B cell (primary cell): Measurements from ENCODE around the gene DNAJA1. TPM values are rescaled to one million over a fixed set of nuclear protein-coding genes. Genes with fewer than 3 reads are reported as not detected.

ENCODE experiments used
- ATAC-seq: fragments of 200-7000 bp; cut with Tn5 transposase; one replicate; pipeline ENCODE4 v1.10.0; 2021; ENCODE audit warnings: low read depth, mild to moderate bottlenecking, moderate number of reproducible peaks, moderate library complexity
- CTCF ChIA-PET: fragments of 350-600 bp; sonication (Branson Sonifier 250); formaldehyde crosslinking; loops from one replicate; lab custom pipeline; 2021; ENCODE audit warnings: antibody characterized with exemption, inconsistent platforms; lab: Charles Lee
- POLR2A ChIA-PET: fragments of 350-600 bp; sonication (Branson Sonifier 250); formaldehyde crosslinking; loops from one replicate; lab custom pipeline; 2021; ENCODE audit warnings: antibody characterized with exemption; lab: Charles Lee
- DNase-seq: peaks from one replicate; pipeline ENCODE4 v3.0.0; 2013
- H2AFZ ChIP-seq: 2 replicates; pipeline ENCODE4 v1.6.1; 2012; ENCODE audit warnings: mild to moderate bottlenecking, low read depth, low read length; ENCODE audit not compliant: insufficient read depth, poor library complexity, severe bottlenecking
- H3K27ac ChIP-seq, 2 donors: 1 replicate in 1 of 2; 2 replicates in 1 of 2; pipeline ENCODE4 v1.5.1; 2012 to 2013; ENCODE audit warnings: low read length in 2 of 2, mild to moderate bottlenecking in 2 of 2, moderate library complexity in 1 of 2
- H3K27me3 ChIP-seq, 4 experiments: fragments of 200-600 bp in 1 of 4; sonication (generic) in 1 of 4; replicated peaks in 1 of 4; 1 replicate in 2 of 4; 2 replicates in 2 of 4; pipeline versions ENCODE4 v1.6.1 to v1.7.0; 2013 to 2016; ENCODE audit warnings: low read length in 3 of 4, mild to moderate bottlenecking in 2 of 4, mixed read lengths in 1 of 4, moderate library complexity in 1 of 4; ENCODE audit not compliant: insufficient read depth in 4 of 4, control insufficient read depth in 3 of 4; ENCODE audit errors: control extremely low read depth in 1 of 4
- H3K36me3 ChIP-seq, 2 experiments: replicated peaks in 1 of 2; 1 replicate in 1 of 2; 2 replicates in 1 of 2; pipeline versions ENCODE4 v1.6.1 to v1.7.1; 2013; ENCODE audit warnings: low read length in 1 of 2; ENCODE audit not compliant: insufficient read depth in 2 of 2, control insufficient read depth in 1 of 2; ENCODE audit errors: control extremely low read depth in 1 of 2, extremely low read depth in 1 of 2
- H3K4me1 ChIP-seq, 2 donors: fragments of 200-600 bp in 1 of 2; sonication (generic) in 1 of 2; 1 replicate in 1 of 2; 2 replicates in 1 of 2; pipeline versions ENCODE4 v1.5.1 to v1.6.1; 2013 to 2017; ENCODE audit warnings: low read length in 2 of 2; ENCODE audit not compliant: control insufficient read depth in 2 of 2, insufficient read depth in 2 of 2
- H3K4me2 ChIP-seq: replicated peaks from 2 replicates; pipeline ENCODE3; 2012; ENCODE audit warnings: mild to moderate bottlenecking, low read depth, low read length; ENCODE audit not compliant: poor library complexity, severe bottlenecking
- H3K4me3 ChIP-seq, 5 experiments: fragments of 200-600 bp in 1 of 5; sonication (generic) in 1 of 5; 1 replicate in 3 of 5; 2 replicates in 2 of 5; pipeline versions ENCODE4 v1.5.1 to v1.7.0; 2011 to 2016; ENCODE audit warnings: low read length in 4 of 5, mild to moderate bottlenecking in 4 of 5, low read depth in 2 of 5, control low read depth in 1 of 5, moderate library complexity in 1 of 5; ENCODE audit not compliant: insufficient read depth in 1 of 5; ENCODE audit errors: control extremely low read depth in 1 of 5, extremely low read depth in 1 of 5
- H3K79me2 ChIP-seq: fragments of 200-600 bp; sonication (generic); one replicate; pipeline ENCODE4 v1.6.0; 2016; ENCODE audit warnings: low read length; ENCODE audit not compliant: control insufficient read depth, insufficient read depth
- H3K9ac ChIP-seq: fragments of 200-600 bp; sonication (generic); 2 replicates; pipeline ENCODE4 v1.6.1; 2017; ENCODE audit warnings: mild to moderate bottlenecking, low read length, moderate library complexity
- H3K9me3 ChIP-seq, 3 donors: one replicate each; pipeline versions ENCODE4 v1.6.1 to v1.7.1; 2013; ENCODE audit warnings: low read length in 2 of 3; ENCODE audit not compliant: control insufficient read depth in 2 of 3, insufficient read depth in 1 of 3; ENCODE audit errors: control extremely low read depth in 1 of 3
- H4K20me1 ChIP-seq: 2 replicates; pipeline ENCODE4 v1.6.0; 2012; ENCODE audit warnings: mild to moderate bottlenecking, low read length; ENCODE audit not compliant: insufficient read depth, control insufficient read depth, poor library complexity, severe bottlenecking
- H3K27ac Mint-ChIP-seq: one replicate; pipeline ENCODE4 v1.8.0; 2021; ENCODE audit warnings: mixed read lengths
- H3K27me3 Mint-ChIP-seq: one replicate; pipeline ENCODE4 v1.8.0; 2021; ENCODE audit warnings: mixed read lengths
- H3K4me1 Mint-ChIP-seq: one replicate; pipeline ENCODE4 v1.8.0; 2021; ENCODE audit warnings: mixed read lengths
- H3K4me3 Mint-ChIP-seq: one replicate; pipeline ENCODE4 v1.8.0; 2021; ENCODE audit warnings: mixed read lengths
- H3K9me3 Mint-ChIP-seq: one replicate; pipeline ENCODE4 v1.8.0; 2022; ENCODE audit warnings: mixed read lengths; ENCODE audit not compliant: insufficient read depth
- EZH2 ChIP-seq: IDR thresholded peaks from 2 replicates; pipeline ENCODE4 v1.6.1; 2012; ENCODE audit warnings: borderline replicate concordance, low read depth, mild to moderate bottlenecking, moderate library complexity, low read length; ENCODE audit not compliant: insufficient read depth, poor library complexity, severe bottlenecking
- WGBS: methylation state at CpG from one replicate; pipeline ENCODE4 v1.1.5; 2013; ENCODE audit warnings: missing lambda C conversion rate; ENCODE audit not compliant: insufficient coverage; 5-methylcytosine and 5-hydroxymethylcytosine counted together
- intact Hi-C: fragments of 100-400 bp; cut with micrococcal nuclease; formaldehyde crosslinking; loops from one replicate; pipeline ENCODE4 v1.10.0; 2022
- polyA plus RNA-seq: library from polyadenylated mRNA; depleted of rRNA; stranded (reverse); fragments of >200 nt; gene quantifications from 2 replicates; pipeline ENCODE4 v1.2.3, GENCODE V29; 2012
- total RNA-seq, 2 donors: library from RNA; stranded (reverse); fragments of 120-200 nt in 1 of 2; gene quantifications; 1 replicate in 1 of 2; 2 replicates in 1 of 2; pipeline versions ENCODE4 v1.2.3 to v1.2.4, GENCODE V29; 2013 to 2022
- TF ChIP-seq, protein P1 (sequence below): fragments of 200-600 bp; IDR thresholded peaks from one replicate; pipeline ENCODE4 v1.8.0; 2022; ENCODE audit warnings: antibody characterized with exemption, mild to moderate bottlenecking

DNAJA1 gene
- total and polyA plus RNA-seq, 2 donors (not counting 1 experiment from before 2014, with no cell fraction given) = 68.6 to 104 TPM

DNA sequence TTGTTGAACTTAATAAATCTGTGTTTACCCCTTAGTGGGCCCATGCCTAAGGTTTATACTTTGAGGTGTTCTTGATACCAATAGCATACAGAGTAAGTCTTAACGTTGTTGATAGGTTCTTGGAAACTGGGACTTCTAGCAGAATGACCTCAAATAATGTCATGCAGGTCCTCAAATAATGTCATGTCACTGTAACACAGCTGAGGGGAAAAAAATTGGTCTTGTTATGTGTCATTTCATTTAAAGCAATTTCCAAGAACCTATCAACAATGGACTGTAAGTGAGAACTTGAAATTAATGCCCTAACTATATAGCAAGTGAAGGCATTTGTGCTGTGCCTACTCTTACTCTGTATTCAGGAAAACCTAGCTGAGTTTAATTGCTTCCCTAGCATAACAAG is 7.2 kb downstream of the DNAJA1 start:
- peaks cover 0 to 8% of the 10 kb centered on the region in 2 donors for H3K4me1 ChIP-seq
- no peak overlapping the region for H3K9ac ChIP-seq
- no peak for ATAC-seq
- H3K9me3 Mint-ChIP-seq = no peaks in the 10 kb centered on the region
- H3K27me3 Mint-ChIP-seq = no peaks in the 10 kb centered on the region
- H3K4me3 ChIP-seq = no peak overlapping the region
- H3K79me2 ChIP-seq = peaks cover 35% of the 10 kb centered on the region
- TF ChIP-seq, protein P1, sequence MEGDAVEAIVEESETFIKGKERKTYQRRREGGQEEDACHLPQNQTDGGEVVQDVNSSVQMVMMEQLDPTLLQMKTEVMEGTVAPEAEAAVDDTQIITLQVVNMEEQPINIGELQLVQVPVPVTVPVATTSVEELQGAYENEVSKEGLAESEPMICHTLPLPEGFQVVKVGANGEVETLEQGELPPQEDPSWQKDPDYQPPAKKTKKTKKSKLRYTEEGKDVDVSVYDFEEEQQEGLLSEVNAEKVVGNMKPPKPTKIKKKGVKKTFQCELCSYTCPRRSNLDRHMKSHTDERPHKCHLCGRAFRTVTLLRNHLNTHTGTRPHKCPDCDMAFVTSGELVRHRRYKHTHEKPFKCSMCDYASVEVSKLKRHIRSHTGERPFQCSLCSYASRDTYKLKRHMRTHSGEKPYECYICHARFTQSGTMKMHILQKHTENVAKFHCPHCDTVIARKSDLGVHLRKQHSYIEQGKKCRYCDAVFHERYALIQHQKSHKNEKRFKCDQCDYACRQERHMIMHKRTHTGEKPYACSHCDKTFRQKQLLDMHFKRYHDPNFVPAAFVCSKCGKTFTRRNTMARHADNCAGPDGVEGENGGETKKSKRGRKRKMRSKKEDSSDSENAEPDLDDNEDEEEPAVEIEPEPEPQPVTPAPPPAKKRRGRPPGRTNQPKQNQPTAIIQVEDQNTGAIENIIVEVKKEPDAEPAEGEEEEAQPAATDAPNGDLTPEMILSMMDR = no peak
- TF ChIP-seq EZH2 = no peak
- intact Hi-C loops = no loop called here
- no peaks in the 10 kb centered on the region for H3K27me3 ChIP-seq
- H3K27ac ChIP-seq = no peak overlapping the region
- H3K4me2 ChIP-seq = no peak overlapping the region
- POLR2A ChIA-PET = no interaction called here
- no peak overlapping the region for H2AFZ ChIP-seq
- WGBS = no CpG with 5 or more reads among the region's 1 CpG
- CTCF ChIA-PET = interaction anchor here (0.7 kb wide), 1 partner anchor 194 kb away, joined by 3 read pairs; no protein-coding TSS in a partner anchor
- no peak overlapping the region for H3K27ac Mint-ChIP-seq
- no peak overlapping the region for H3K4me3 Mint-ChIP-seq
- no peaks in the 10 kb centered on the region for H3K9me3 ChIP-seq
- no peak for DNase-seq
- peaks cover 78% of the 10 kb centered on the region for H4K20me1 ChIP-seq
- H3K36me3 ChIP-seq = peaks cover 17 to 95% of the 10 kb centered on the region in 2 experiments
- H3K4me1 Mint-ChIP-seq = peaks cover 24% of the 10 kb centered on the region

DNA sequence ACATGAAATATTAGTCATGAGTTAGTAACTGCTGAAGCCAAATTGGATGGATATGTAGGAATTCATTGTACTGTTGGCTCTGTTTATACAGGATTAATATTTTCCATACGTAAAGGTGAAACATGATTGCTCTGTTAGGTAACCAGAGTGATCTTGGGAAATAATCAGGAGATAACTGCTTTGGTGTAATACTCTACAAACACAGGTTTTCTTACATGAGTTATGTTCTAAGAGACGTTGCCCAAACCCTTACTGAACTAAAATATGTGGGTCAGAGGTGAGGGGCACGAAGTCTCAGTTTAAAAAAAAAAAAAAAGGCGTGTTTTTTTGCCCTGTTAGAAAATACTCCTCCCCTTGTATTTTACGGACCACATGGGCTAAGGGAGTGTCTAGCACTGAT is 7.8 kb downstream of the DNAJA1 start:
- WGBS = no CpG with 5 or more reads among the region's 5 CpGs
- H2AFZ ChIP-seq = no peak overlapping the region
- H3K4me3 Mint-ChIP-seq = no peak overlapping the region
- H3K27me3 Mint-ChIP-seq = no peaks in the 10 kb centered on the region
- no peak for ATAC-seq
- H3K27ac ChIP-seq = no peak overlapping the region
- H3K27me3 ChIP-seq = no peaks in the 10 kb centered on the region
- ChIA-PET CTCF (no interaction called here), POLR2A (no interaction called here)
- H3K4me1 ChIP-seq = peaks cover 0 to 3% of the 10 kb centered on the region in 2 donors
- H3K9me3 Mint-ChIP-seq = no peaks in the 10 kb centered on the region
- H3K79me2 ChIP-seq = peaks cover 29% of the 10 kb centered on the region
- H3K4me2 ChIP-seq = no peak overlapping the region
- H3K9me3 ChIP-seq = no peaks in the 10 kb centered on the region
- H4K20me1 ChIP-seq = peaks cover 77% of the 10 kb centered on the region
- no peak overlapping the region for H3K27ac Mint-ChIP-seq
- no peak for DNase-seq
- H3K4me3 ChIP-seq = no peak overlapping the region
- H3K9ac ChIP-seq = no peak overlapping the region
- peaks cover 17 to 95% of the 10 kb centered on the region in 2 experiments for H3K36me3 ChIP-seq
- TF ChIP-seq EZH2 = no peak
- TF ChIP-seq, protein P1 = no peak
- intact Hi-C loops = no loop called here
- peaks cover 24% of the 10 kb centered on the region for H3K4me1 Mint-ChIP-seq
